GM10248 (cell line): ENCODE data around the gene CADPS.

Source experiments
- CTCF ChIA-PET: fragments of 300-600 bp; sonication (Branson Sonifier 250); formaldehyde crosslinking; extraction: SDS; loops from one replicate; lab custom pipeline; 2021; ENCODE audit warnings: antibody characterized with exemption; lab: Yijun Ruan, JAX
- POLR2A ChIA-PET: fragments of 350-650 bp; sonication (Branson Sonifier 250); formaldehyde crosslinking; extraction: SDS; loops from one replicate; lab custom pipeline; 2020; ENCODE audit warnings: antibody characterized with exemption; lab: Yijun Ruan, JAX
- DNase-seq: peaks from one replicate; pipeline ENCODE4 v3.0.0; 2012; ENCODE audit errors: extremely low spot score
- CTCF ChIP-seq: IDR thresholded peaks from 2 replicates; pipeline ENCODE4 v1.5.1; 2012; ENCODE audit warnings: mild to moderate bottlenecking, low read depth; ENCODE audit errors: extremely low read depth, missing control alignments, control extremely low read depth

CADPS gene

GRCh38 chr3:62732183-62732904 lies 142.9 kb downstream of the CADPS start:
- no peak for DNase-seq
- ChIA-PET POLR2A (no interaction called here), CTCF (interaction anchor here (0.9 to 1.6 kb wide), 2 partner anchors 10 to 15 kb away, joined by 3 to 4 read pairs; no protein-coding TSS in a partner anchor)
- TF ChIP-seq CTCF, result no peak

- ChIA-PET CTCF (interaction anchor here (1.7 to 1.9 kb wide), 2 partner anchors 14 to 17 kb away, joined by 5 to 6 read pairs; no protein-coding TSS in a partner anchor), POLR2A (no interaction called here)
- DNase-seq, result no peak
- TF ChIP-seq CTCF, result no peak
Observed at GRCh38 chr3:62727981-62728380, 147.2 kb downstream of the CADPS start.

GRCh38 chr3:62727536-62727935 lies 147.7 kb downstream of the CADPS start:
- ChIA-PET POLR2A (no interaction called here), CTCF (interaction anchor here (1.7 to 1.9 kb wide), 2 partner anchors 14 to 16 kb away, joined by 5 to 6 read pairs; no protein-coding TSS in a partner anchor)
- DNase-seq, result no peak
- no peak for TF ChIP-seq CTCF

GRCh38 chr3:62724503-62724902 lies 150.7 kb downstream of the CADPS start:
- CTCF ChIA-PET, result interaction anchor here (0.8 to 1.4 kb wide), 2 partner anchors 13 to 16 kb away, joined by 3 to 6 read pairs; no protein-coding TSS in a partner anchor
- no peak for TF ChIP-seq CTCF
- no peak for DNase-seq
- POLR2A ChIA-PET, result no interaction called here

- POLR2A ChIA-PET, result no interaction called here
- CTCF ChIA-PET, result interaction anchor here (0.8 to 1.3 kb wide), 2 partner anchors 11 to 14 kb away, joined by 3 to 4 read pairs; no protein-coding TSS in a partner anchor
- TF ChIP-seq CTCF, result no peak
- DNase-seq, result no peak
Observed at GRCh38 chr3:62723914-62724217, 151.3 kb downstream of the CADPS start.

GRCh38 chr3:62723166-62723913 lies 151.9 kb downstream of the CADPS start:
- DNase-seq, result no peak
- TF ChIP-seq CTCF, result no peak
- ChIA-PET POLR2A (no interaction called here), CTCF (interaction anchor here (1.2 to 1.3 kb wide), 3 partner anchors 9 to 15 kb away, joined by 3 to 5 read pairs (median 4); no protein-coding TSS in a partner anchor)
